Measurements from ENCODE around the gene LIF.
"Not testable (repeated sequence)": the region's sequence is repeated elsewhere in the genome, so short reads cannot be mapped to it uniquely, and the experiment has no call there.

LIF gene

GRCh38 chr22:30238661-30239487 is 7.7 kb downstream of the LIF start:
- TF ChIP-seq CTCF (IDR thresholded peaks at IDR 0.05; ENCODE audit: low read length, missing control alignments): no peak
- H3K4me3 ChIP-seq (replicated peaks; ENCODE audit: low read depth, low read length): no peak overlapping the region
- DNase-seq (ENCODE audit: low read depth): peak; percentile 72

- H3K4me3 ChIP-seq (replicated peaks; ENCODE audit: low read depth, low read length): no peak overlapping the region
- no peak for DNase-seq (ENCODE audit: low read depth)
- TF ChIP-seq CTCF (IDR thresholded peaks at IDR 0.05; ENCODE audit: low read length, missing control alignments): no peak
These were observed 8.4 kb downstream of the LIF start for GRCh38 chr22:30238136-30238535.

- no peak for TF ChIP-seq CTCF (IDR thresholded peaks at IDR 0.05; ENCODE audit: low read length, missing control alignments)
- no peak for DNase-seq (ENCODE audit: low read depth)
These were observed 9.7 kb downstream of the LIF start for GRCh38 chr22:30236875-30237274.

GRCh38 chr22:30235687-30236170 is 10.8 kb downstream of the LIF start:
- peak; percentile 59 for DNase-seq (ENCODE audit: low read depth)
- no peak for TF ChIP-seq CTCF (IDR thresholded peaks at IDR 0.05; ENCODE audit: low read length, missing control alignments)
- H3K4me3 ChIP-seq (replicated peaks; ENCODE audit: low read depth, low read length): no peak overlapping the region

More at GRCh38 chr22:30236875-30237274, 9.7 kb downstream of the LIF start:
- no peak overlapping the region for H3K4me3 ChIP-seq (replicated peaks; ENCODE audit: low read depth, low read length)

- no peak overlapping the region for H3K4me3 ChIP-seq (replicated peaks; ENCODE audit: low read depth, low read length)
- no peak for TF ChIP-seq CTCF (IDR thresholded peaks at IDR 0.05; ENCODE audit: low read length, missing control alignments)
- DNase-seq (ENCODE audit: low read depth): no peak
These were observed 11.6 kb downstream of the LIF start for GRCh38 chr22:30234786-30235470.

GRCh38 chr22:30234325-30234724 is 12.2 kb downstream of the LIF start:
- H3K4me3 ChIP-seq (replicated peaks; ENCODE audit: low read depth, low read length); DNase-seq (ENCODE audit: low read depth): not testable (repeated sequence)

- no peak for TF ChIP-seq CTCF (IDR thresholded peaks at IDR 0.05; ENCODE audit: low read length, missing control alignments)
- DNase-seq (ENCODE audit: low read depth): no peak
- no peak overlapping the region for H3K4me3 ChIP-seq (replicated peaks; ENCODE audit: low read depth, low read length)
These were observed 13.0 kb downstream of the LIF start for GRCh38 chr22:30233582-30233981.

All from fibroblast of pulmonary artery (primary cell).